HL-60/S4 (cell line): Measurements from ENCODE around the gene RINT1.

ENCODE experiments used
- in situ Hi-C: fragments of 300-500 bp; cut with MboI; formaldehyde crosslinking; loops from 2 replicates; pipeline ENCODE4 v1.14.3; 2022; ENCODE audit warnings: low sequenced_read_pairs

RINT1 gene

DNA sequence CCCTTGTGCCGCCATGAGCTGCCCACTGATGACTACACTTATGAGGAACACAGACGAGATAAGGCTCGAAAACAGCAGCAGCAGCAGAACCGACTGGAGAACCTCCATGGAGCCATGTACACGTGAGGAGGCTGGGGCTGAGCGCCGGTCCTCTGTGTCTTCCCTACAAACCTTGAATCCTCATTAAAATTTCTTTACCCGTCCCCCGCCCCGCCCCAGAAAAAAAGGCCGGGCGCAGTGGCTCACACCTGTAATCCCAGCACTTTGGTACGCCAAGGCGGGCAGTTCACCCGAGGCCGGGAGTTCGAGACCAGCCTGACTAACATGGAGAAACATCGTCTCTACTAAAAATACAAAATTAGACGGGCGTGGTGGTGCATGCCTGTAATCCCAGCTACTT lies 1.5 kb upstream of the RINT1 start:
- in situ Hi-C loops = no loop called here

DNA sequence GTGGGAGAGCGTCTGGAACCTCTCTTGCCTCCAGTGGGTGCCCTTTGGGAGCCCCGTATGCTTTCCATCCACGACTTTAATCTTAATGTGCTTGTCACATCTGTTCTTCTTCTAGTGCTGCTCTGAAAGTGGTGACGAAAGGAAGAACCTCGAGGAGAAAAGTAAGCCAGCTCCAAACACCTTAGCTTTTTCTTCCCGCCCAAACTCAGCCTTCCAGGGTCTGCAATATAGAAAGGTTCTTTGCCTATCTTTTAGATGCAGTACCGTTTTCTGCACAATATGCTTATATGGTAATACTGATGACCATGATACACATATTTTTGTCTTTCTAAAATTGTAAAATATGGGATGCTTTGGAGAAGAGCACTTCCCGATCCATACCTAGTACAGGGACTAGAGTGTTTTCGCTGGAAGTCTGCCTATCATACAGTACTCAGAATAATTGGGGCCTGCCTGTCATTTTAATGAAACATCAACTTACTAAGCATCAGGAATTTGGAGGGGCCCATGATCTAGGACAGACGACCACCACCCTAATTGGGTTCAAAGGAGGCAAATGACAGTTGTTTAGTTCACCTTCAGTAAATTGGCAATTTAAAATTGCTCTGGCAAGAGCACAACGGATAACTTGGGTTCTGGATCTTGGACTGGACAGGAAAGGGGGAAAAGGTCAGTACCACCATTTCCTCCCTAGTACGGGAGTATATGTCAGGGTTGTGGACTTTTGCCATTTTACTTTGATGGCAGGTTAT lies 884 bp downstream of the RINT1 start:
- in situ Hi-C loops = no loop called here

DNA sequence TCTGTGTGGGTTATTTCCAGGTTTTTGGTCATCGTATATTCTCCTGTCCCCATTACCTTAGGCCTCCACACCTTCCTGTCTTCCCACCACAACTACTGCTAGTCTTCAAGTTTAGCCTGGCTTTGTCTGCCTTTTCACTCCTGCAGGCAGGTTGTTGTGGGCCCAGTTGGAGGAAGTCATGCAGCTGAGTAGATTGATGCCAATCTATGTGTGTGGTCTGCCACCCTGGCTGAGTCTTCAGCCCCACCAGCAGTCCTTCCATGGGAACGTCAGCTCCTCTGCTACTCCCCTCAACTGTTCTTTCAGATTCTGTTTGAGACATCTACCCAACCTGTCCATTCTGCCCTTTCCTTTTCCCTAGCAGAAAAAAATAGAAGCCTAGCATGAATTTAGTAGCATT lies 6.3 kb downstream of the RINT1 start:
- in situ Hi-C loops = no loop called here

GRCh38 chr7:105559926-105560325 lies 27.9 kb downstream of the RINT1 start:
- in situ Hi-C loops = no loop called here

GRCh38 chr7:105565190-105565589 lies 33.2 kb downstream of the RINT1 start:
- in situ Hi-C loops = no loop called here

- in situ Hi-C loops = no loop called here
Measured at GRCh38 chr7:105567024-105567423, 35.0 kb downstream of the RINT1 start.

DNA sequence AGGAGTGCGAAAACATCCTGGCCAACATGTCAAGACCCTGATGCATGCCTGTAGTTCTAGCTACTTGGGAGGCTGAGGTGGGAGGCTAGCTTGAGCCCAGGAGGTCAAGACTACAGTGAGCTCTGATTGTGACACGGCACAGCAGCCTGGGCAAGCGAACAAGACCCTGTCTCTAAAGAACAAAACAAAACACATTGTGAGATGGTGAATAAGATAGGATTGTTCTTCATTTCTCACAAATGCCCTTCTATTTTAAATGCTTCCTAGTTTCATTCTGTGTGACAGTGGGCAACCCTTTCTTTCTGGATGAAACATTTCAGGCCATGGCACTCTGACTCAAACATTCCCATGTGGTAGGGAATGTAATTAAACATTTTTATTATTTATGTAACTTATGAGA lies 35.8 kb downstream of the RINT1 start:
- in situ Hi-C loops = no loop called here

- in situ Hi-C loops = no loop called here
Measured at GRCh38 chr7:105571891-105572290, 39.9 kb downstream of the RINT1 start.

- in situ Hi-C loops = no loop called here
Measured at GRCh38 chr7:105577251-105577650, 45.2 kb downstream of the RINT1 start.

DNA sequence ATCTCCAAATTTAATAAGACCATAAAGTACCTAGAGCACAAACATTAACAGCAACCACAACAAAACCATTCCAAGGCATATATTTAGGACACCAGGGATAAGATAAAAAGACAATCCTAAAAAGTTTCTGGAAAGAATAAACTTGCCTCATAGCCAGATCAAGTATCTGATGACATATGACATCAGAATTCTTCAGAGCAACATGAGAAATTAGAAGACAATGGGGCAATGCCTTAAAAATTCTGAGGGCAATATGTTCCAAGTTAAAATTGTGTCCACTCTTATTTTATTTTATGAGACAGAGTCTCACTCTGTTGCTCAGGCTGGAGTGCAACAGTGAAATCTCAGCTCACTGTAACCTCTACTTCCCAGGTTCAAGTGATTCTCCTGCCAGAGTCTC lies 46.5 kb downstream of the RINT1 start:
- in situ Hi-C loops = no loop called here

- in situ Hi-C loops = no loop called here
Measured at GRCh38 chr7:105580022-105580740, 48.2 kb downstream of the RINT1 start.

- in situ Hi-C loops = no loop called here
Measured at GRCh38 chr7:105581066-105581811, 49.2 kb downstream of the RINT1 start, which contains the start of gene EFCAB10. Gene EFCAB10 (minus strand): TSS chr7:105581493. CDS start chr7:105581463, 30 bp downstream.

DNA sequence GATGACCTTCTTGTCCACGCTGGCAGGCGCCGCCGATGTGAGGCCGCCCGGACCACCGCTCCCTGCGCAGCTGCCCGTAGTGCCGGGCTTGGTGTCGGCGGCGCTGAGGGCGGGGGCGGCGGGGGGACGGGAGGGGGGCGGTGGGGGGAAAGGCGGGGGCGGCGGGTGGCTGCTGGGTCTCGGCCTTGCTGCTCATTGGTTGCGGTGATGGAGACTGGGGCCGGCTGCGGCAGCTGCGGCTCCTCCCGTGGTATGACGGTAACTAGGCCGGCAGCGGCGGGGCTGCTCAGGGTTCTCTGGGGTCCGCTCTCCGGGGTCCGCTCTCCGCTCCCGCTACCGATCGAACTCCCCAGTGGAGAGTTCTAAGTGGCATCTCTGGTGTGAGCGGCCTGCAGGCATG lies 51.1 kb downstream of the RINT1 start:
- in situ Hi-C loops = no loop called here

- in situ Hi-C loops = no loop called here
Measured at GRCh38 chr7:105584165-105584564, 52.2 kb downstream of the RINT1 start.

DNA sequence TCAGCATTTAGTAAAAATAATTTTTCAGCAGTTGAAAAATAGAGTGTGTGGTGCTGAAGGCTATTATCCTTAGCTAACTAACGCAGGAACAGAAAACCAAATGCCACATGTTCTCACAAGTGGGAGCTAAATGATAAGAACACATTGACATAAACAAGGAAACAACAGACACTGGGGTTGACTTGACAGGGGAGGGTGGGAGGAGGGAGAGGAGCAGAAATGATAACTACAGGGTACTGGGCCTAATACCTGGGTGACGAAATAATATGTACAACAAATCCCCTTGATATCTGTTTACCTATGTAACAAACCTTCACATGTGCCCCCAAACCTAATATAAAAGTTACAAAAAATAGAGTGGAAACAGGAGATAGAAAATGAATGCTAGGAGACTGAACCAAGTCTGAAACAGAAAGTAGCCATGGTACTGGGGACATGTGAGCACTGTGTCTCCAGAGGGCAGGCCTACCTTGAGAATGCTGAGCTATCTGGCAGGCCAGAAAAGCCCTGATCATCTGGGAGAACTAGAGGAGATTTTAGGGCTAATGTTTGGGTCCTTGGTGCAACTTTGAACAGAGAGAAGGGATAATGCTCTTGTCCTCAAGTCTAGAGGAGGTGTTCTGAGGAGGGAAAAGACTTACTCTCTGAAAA lies 54.0 kb downstream of the RINT1 start:
- in situ Hi-C loops = no loop called here

- in situ Hi-C loops = no loop called here
Measured at GRCh38 chr7:105587909-105588635, 56.1 kb downstream of the RINT1 start.

DNA sequence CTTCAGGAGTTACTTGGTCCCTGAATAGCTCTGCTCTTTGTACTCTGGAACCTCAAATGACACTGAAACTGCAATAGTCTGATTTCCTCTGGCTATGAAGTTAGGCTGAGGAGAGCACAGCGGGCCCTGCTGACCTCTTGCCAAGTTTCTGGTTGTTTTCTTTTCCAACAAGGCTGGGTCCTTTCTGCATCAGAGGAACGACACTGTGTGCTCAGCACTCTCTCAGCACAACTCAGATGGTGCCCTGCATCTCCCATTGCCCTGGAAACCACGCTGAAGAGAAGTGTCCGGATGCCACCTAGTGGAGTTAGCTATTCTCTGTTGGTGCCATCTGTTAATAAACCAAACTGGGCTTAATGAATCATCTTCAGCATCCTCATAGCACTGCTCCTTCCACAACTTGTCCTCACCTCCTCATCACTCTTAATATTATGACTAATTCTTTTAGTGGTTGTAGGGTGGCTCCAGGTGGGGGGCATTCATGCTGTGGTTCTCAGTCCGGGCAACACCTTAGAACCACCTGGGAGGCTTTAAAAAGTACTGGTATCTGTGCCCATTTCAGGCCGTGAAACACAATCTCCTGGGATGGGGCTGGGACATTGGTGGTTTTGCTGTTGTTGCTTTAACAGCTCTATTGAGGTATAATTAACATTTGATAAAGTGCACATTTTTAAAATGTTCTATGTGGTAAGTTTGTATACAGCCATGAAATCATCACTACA lies 57.5 kb downstream of the RINT1 start:
- in situ Hi-C loops = no loop called here

- in situ Hi-C loops = no loop called here
Measured at GRCh38 chr7:105590793-105591192, 58.8 kb downstream of the RINT1 start.

- in situ Hi-C loops = no loop called here
Measured at GRCh38 chr7:105591522-105591921, 59.5 kb downstream of the RINT1 start.

GRCh38 chr7:105594034-105594433 lies 62.0 kb downstream of the RINT1 start:
- in situ Hi-C loops = no loop called here
